SHP77 (cell line): ENCODE data around the gene PRPF4.

ENCODE experiments used
- DNase-seq, 2 experiments: peaks; one replicate each; lab custom pipeline; 2025; lab: John Stamatoyannopoulos, UW

PRPF4 gene

DNA sequence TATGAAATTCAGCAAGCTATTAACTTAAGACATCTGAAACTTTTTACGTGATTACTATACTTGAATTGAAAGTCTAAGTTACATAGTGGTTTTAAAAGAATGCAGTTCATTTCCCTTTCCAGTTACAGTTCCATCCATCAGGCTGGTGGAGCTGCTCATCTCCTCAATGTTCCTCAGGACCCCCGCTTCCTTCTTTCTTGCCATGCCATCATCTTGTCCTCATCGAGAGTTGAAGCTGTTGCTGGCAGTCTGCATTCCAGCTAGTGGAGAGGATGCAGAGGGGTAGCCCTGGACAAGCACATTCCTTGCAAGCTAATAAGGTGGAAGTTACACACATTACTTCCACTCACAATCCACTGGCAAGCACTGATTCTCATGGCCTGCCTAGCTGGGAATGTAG lies 36.5 kb downstream of the PRPF4 start:
- no peak for DNase-seq

DNA sequence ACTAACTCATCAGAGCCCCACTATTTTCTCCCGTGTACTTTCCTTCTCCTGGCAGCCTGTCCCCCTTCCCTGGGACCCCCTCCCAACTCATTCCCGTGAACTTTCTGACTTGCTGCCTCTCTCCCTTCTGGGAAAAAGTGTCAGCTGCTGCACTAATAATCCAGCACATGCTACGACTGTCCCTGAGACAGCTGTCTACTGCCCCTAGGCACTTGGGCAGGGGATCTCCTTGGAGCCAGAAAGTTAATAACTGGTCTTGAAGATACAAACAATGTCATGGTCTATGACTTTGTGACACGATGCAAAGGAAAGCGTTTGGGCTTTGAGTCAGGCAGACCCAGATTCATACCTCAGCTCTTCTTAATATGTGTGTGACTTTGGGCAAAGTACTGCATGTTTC lies 37.8 kb downstream of the PRPF4 start:
- DNase-seq, result no peak

DNA sequence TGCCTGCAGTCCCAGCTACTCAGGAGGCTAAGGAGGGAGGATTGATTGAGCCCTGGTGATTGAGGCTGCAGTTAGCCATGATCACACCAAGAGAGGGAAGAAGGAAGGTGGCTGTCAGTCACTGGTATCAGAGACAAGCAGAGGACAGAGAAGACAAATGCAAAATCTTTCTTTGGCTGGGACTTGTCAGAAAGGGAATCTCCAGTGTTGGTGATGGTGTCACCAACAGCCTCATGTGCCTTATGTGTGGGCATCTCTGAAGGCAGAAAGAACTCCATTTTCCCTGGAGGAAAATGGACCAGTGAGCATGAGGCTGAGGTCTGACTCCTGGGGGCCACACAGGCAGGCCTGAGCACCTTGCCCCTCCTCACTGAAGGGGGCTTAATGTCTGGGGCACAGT lies 39.8 kb downstream of the PRPF4 start:
- DNase-seq, result no peak

DNA sequence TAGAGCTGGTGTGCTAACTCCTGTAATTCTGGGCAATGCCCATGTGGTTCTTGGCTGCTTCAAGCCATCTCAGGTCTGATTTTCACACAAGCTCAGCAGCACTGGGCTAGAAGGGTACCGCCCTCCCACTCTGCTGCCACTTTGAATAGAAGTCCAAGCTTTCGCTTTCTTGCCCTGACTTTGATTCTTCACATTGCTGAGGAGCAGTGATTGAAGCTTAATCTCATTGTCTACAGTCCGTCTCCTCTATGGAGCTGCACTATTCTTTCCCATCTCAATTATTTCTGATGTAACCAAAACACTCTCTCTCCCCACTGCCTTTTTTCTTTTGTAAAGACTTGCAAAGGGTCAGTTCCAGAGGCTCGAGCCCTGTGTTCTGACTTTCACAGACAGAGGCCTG lies 40.6 kb downstream of the PRPF4 start:
- no peak for DNase-seq

DNA sequence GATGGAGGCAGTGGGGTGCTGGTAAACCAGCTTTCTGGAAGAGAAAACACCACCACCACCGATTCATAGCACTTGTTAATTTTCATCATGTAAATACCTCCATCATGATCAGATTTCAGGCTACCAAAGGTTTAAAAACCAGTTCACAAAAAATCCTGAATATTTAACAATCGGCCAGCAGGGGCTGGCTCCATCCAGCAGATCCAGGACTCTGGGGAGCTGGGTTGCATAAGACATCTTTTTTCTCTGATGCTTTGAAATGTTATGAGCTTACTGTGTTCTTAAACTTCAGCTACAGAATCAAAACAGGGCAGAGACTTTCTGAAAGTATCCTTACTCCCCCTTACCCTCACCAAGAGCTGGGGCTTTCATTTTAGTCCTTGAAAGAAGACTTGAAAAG lies 42.3 kb downstream of the PRPF4 start:
- no peak for DNase-seq

DNA sequence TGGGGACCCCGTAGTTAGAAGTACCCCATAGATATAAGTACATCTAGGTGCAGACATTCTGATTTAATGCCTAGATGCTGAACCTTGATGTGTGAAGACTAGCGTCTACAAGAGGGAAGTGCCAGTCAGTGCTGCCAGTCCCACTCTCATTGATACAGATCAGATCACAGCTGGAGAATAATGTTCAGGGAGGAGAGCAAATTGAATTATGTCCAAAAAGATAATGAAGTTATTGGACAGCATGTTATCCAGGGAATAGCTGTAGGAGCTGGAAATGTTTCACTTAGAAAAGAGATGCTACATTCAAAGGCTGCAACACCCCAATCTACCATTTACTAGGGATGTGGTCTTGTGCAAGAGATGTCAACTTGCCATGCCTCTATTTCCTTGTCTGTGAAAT lies 43.6 kb downstream of the PRPF4 start:
- no peak for DNase-seq

DNA sequence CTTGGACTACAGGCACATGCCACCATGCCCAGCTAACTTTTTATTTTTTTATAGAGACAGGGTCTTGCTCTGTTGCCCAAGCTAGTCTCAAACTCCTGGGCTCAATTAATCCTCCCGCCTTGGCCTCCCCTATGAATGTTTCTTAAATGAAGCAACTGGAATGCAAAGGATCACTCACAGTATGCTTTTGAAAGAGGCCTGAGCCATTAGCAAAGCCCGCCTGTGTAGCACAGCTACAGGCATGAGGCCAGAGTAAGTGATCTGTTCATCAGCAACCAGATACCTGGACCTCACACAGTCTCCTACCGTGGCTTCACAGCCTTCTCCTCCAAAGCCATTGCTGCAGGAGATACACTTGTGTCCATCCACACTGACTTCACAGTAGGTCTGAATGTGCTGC lies 44.6 kb downstream of the PRPF4 start:
- no peak for DNase-seq

DNA sequence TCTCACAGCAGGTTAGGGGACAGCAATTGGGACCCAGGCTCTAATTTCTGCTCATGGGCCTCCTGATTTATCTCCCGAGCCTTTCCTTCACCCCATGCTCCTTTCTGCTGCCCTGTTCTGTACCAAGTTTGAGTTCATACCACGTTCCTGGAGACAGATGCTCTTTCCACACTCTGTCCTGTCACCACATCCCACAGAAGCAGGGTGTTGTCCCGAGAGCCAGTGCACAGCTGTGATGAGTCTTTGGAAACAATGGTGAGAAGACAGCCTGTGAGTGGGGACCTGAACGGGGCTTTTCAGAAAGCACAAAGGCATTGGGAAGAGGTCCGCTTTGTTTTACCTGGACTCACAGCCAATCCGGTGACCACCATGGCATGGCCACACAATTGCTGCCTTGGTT lies 47.2 kb downstream of the PRPF4 start:
- no peak for DNase-seq

DNA sequence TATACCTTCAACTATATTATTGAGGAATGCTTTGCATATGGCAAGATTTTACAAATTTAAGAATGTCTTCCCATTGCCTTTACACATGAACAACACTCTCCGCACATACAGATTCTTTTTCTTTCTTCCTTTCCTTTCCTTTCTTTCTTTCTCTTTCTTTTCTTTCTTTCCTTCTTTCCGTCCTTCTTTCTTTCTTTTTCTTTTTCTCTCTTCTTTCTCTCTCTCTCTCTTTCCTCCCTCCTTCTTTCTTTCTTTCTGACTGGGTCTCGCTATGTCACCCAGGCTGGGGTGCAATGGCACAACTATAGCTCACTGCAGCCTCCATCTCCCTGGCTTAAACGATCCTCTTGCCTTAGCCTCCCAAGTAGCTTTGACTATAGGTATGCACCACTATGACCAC lies 50.8 kb downstream of the PRPF4 start:
- DNase-seq, result no peak

DNA sequence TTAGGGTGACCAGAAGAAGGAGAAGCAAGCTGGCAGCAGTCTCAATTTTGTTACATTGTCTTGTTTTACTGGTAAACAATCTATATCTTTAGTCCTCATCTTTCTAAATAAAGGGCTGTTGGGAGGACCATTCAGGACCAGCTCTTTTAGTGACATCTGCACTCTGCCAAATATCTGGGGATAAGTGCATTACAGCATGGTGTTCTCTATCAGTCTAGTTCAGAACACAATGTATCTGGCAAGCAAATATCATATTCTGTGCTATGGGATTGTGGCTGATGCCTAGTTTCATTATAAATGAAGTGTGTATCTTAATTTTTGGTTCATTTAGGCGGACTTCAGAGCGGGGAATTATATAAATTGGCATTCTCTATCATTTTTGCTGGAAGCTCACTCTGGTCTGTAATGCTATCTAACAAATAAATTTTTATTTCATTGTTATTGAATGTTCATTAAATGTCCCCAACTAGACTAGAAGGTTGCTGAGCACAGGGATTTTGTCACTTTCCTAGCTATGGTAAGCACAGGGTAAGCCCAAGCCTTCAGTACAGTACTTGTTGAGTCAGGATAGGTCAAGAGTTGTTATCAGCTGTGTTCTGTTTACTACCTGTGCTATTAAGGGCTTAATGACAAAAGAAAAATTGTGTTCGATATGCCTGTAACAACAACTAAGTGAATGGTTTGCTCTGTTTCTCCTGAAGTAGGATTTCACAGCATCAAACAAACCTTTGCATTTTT lies 52.8 kb downstream of the PRPF4 start:
- no peak for DNase-seq

DNA sequence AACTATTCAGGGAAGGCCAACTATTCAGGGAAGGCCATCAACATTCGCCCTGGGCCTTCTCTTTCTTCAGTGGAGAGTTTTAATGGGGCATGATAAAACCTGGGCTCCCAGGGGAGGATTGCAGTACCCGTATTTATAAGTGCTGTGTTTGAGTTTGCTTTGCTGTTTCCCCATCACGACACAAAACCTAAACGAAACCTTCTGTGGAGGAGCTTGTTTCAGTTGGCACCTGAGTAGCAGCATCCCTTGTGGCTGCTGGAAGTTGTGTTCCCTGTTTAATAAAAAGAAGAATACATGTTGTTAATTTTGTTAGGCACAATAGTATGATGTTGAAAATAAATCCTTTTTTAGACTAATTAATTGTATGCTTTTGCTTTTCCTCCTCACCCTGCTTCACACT lies 56.3 kb downstream of the PRPF4 start:
- no peak for DNase-seq

DNA sequence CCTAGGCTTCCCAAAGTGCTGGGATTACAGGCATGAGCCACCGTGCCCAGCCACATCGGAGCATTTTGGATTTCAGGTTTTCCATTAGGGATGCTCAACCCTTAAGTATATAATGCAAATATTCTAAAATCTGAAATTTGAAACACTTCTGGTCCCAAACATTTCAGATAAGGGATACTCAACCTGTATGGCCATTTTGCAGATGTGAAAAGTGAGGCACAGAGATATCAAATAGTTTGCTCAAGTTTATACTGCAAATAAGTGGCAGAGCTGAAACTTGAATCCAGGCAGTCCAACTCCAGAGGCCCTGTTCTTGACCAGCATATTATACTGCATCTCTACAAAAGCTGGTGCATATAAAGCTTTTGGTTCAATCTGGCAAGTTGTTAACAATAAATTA lies 62.3 kb downstream of the PRPF4 start:
- no peak for DNase-seq

DNA sequence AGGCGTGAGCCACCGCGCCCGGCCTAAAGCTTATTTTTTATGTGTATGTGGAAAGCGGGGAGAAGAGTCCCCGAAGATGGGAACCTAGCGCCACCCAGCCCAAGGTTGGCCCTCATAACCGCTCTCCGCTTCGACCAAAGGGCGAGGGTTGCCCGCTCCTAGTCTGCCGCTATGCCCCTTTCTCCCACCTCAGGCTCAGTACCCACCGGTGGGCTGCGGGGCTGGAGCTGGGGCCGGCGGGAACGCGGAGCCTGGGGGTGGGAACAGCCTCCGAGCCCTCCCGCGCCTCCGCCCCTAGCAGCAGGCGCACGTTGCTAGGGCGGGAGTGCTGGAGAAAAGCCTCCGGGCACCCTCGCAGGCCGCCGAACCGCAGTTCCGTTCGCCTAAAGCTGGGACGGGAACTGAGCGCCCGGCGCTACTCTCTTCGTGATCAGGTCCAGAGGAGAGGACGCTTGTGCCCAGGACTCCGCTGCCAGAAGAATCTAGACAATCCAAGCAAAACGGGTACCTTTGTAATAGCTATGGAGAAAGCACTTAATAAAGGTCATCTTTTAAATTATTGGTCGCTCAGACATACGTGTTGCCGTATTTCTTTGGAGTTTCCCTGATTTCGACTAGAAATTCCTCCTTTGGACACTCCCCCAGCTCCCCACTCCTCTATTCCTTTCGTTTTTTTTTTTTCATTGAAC lies 64.7 kb downstream of the PRPF4 start, which contains the start of gene WDR31:
WDR31 (minus strand) TSS at position 265 of the 689 bp plus-strand sequence. CDS start 8,253 bp downstream, outside the sequence.
- peak; percentile 85 to 86 for DNase-seq

DNA sequence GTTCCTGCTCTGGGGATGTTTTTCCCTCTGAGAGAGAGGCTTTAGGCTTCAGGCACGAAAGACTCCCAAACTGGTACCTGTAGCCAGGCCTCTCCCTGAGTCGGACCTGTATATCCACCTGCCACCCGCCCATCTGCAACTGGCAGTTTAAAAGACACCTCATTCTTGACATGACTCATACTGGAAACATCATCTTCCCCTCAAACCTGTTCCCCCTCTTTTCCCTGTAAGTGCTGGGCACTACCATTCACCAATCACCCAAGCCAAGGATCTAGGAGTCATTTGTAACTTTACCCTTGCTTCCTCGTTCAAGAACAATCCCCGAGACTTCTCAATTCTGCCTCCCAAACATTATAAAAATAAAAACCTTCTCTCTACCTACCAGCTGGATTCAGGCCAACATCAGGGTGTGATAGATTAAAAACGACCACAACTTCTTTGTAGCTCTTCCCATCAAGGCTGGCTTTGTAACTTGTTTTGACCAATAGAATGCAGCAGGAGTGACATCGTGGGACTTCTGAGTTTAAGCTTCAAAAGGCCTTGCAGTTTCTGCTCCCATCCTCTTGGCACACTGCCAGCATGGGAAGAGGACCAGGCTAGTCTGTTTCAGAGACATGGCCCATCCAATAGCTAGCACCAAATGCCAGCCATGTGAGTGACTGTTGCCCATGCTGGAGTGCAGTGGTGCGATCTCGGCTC lies 66.4 kb downstream of the PRPF4 start:
- peak in 1 of 2 experiments; percentile 22 for DNase-seq
